BLaER1 treated with 17β-estradiol and CSF1 and Interleukin-3, amounts not matched to agents 10 nM and 100 nM (cell line): Measurements from ENCODE around the gene ZNF683.
A peak's percentile ranks its signal among the peaks of the same experiment; 100 is the strongest.
"Not testable (repeated sequence)": the region's sequence is repeated elsewhere in the genome, so short reads cannot be mapped to it uniquely, and the experiment has no call there.

ENCODE experiments used
- H3K27ac ChIP-seq, 11 experiments: shearing (Covaris generic); formaldehyde crosslinking; 2 replicates each; pipeline ENCODE4 v1.8.1; 2022
- H3K27me3 ChIP-seq, 11 experiments: shearing (Covaris generic); formaldehyde crosslinking; 2 replicates each; pipeline ENCODE4 v1.8.1; 2022
- H3K36me3 ChIP-seq, 11 experiments: shearing (Covaris generic); formaldehyde crosslinking; 2 replicates each; pipeline ENCODE4 v1.8.1; 2022
- H3K4me1 ChIP-seq, 10 experiments: shearing (Covaris generic); formaldehyde crosslinking; 2 replicates each; pipeline ENCODE4 v1.8.1; 2022
- H3K4me2 ChIP-seq, 11 experiments: shearing (Covaris generic); formaldehyde crosslinking; 2 replicates each; pipeline ENCODE4 v1.8.1; 2022
- H3K4me3 ChIP-seq, 10 experiments: shearing (Covaris generic); formaldehyde crosslinking; 2 replicates each; pipeline ENCODE4 v1.8.1; 2022
- H3K9ac ChIP-seq, 11 experiments: shearing (Covaris generic); formaldehyde crosslinking; 2 replicates each; pipeline ENCODE4 v1.8.1; 2022
- H3K9me3 ChIP-seq, 11 experiments: shearing (Covaris generic); formaldehyde crosslinking; replicated peaks in 1 of 11; 2 replicates each; pipeline ENCODE4 v1.8.1; 2022
- H4K20me1 ChIP-seq, 11 experiments: shearing (Covaris generic); formaldehyde crosslinking; 2 replicates each; pipeline ENCODE4 v1.8.1; 2022
- Cebpa-rat ChIP-seq, 11 experiments: shearing (Covaris generic); IDR thresholded peaks; 2 replicates each; pipeline ENCODE4 v1.8.1; 2022

ZNF683 gene

GRCh38 chr1:26389604-26390247 is 17.2 kb upstream of the ZNF683 start:
- Histone ChIP-seq H3K36me3 (no peaks in the 10 kb centered on the region), H3K4me2 (peak overlapping the region in 2 of 11 experiments; percentile 29 to 76; a peak in 1 of 22 replicates), H4K20me1 (no peaks in the 10 kb centered on the region), H3K4me3 (no peak overlapping the region), H3K4me1 (peaks cover 9 to 51% (median 26%) of the 10 kb centered on the region in 10 experiments), H3K9me3 (no peaks in the 10 kb centered on the region), H3K9ac (peak overlapping the region in 1 of 11 experiments; percentile 8; a peak in 2 of 22 replicates), H3K27ac (no peak overlapping the region), H3K27me3 (no peaks in the 10 kb centered on the region)
- TF ChIP-seq Cebpa-rat (IDR thresholded peaks at IDR 0.05): 0 out of 22 replicates have a peak, but pooled peaks of 1 of the 11 experiments have one; percentile 8

- H3K9ac ChIP-seq: no peak overlapping the region
- H3K4me1 ChIP-seq: peaks cover 9 to 59% (median 28%) of the 10 kb centered on the region in 10 experiments
- no peaks in the 10 kb centered on the region for H4K20me1 ChIP-seq
- H3K36me3 ChIP-seq: no peaks in the 10 kb centered on the region
- H3K27ac ChIP-seq: no peak overlapping the region
- H3K4me2 ChIP-seq: peak overlapping the region in 2 of 11 experiments; percentile 76 to 95; a peak in 4 of 22 replicates
- H3K4me3 ChIP-seq: no peak overlapping the region
- H3K9me3 ChIP-seq: no peaks in the 10 kb centered on the region
- H3K27me3 ChIP-seq: no peaks in the 10 kb centered on the region
- TF ChIP-seq Cebpa-rat (IDR thresholded peaks at IDR 0.05): no peak
These were observed 16.4 kb upstream of the ZNF683 start for GRCh38 chr1:26388791-26389445.

GRCh38 chr1:26387447-26387846 is 14.9 kb upstream of the ZNF683 start:
- peak overlapping the region in 5 of 11 experiments; percentile 29 to 96 (median 76); a peak in 10 of 22 replicates for H3K4me2 ChIP-seq
- H3K4me3 ChIP-seq: no peak overlapping the region

GRCh38 chr1:26385063-26385462 is 12.5 kb upstream of the ZNF683 start:
- not testable (repeated sequence) for H4K20me1 ChIP-seq, H3K27me3 ChIP-seq, H3K36me3 ChIP-seq, H3K4me3 ChIP-seq, H3K9me3 ChIP-seq
- H3K9ac ChIP-seq: peak overlapping the region in 4 of 11 experiments; percentile 35 to 79 (median 56); a peak in 5 of 22 replicates
- peak overlapping the region in 8 of 11 experiments; percentile 30 to 95 (median 82); a peak in 15 of 22 replicates for H3K27ac ChIP-seq
- peaks cover 9 to 87% (median 34%) of the 10 kb centered on the region in 10 experiments for H3K4me1 ChIP-seq
- peak overlapping the region; percentile 63 to 96 (median 76); a peak in 19 of 22 replicates for H3K4me2 ChIP-seq

More at GRCh38 chr1:26387447-26387846, 14.9 kb upstream of the ZNF683 start:
- TF ChIP-seq Cebpa-rat (IDR thresholded peaks at IDR 0.05): no peak; a peak in 1 of 22 replicates
- Histone ChIP-seq H4K20me1 (no peaks in the 10 kb centered on the region), H3K27ac (no peak overlapping the region; a peak in 1 of 22 replicates), H3K4me1 (peaks cover 9 to 67% (median 28%) of the 10 kb centered on the region in 10 experiments), H3K27me3 (no peaks in the 10 kb centered on the region), H3K36me3 (no peaks in the 10 kb centered on the region), H3K9me3 (no peaks in the 10 kb centered on the region), H3K9ac (no peak overlapping the region)

- peaks cover 9 to 89% (median 35%) of the 10 kb centered on the region in 10 experiments for H3K4me1 ChIP-seq
- H3K27me3 ChIP-seq: no peaks in the 10 kb centered on the region
- H4K20me1 ChIP-seq: no peaks in the 10 kb centered on the region
- H3K4me2 ChIP-seq: peak overlapping the region in 4 of 11 experiments; percentile 23 to 95 (median 55); a peak in 6 of 22 replicates
- H3K36me3 ChIP-seq: no peaks in the 10 kb centered on the region
- no peaks in the 10 kb centered on the region for H3K9me3 ChIP-seq
- TF ChIP-seq Cebpa-rat (IDR thresholded peaks at IDR 0.05): no peak
- peak overlapping the region in 5 of 11 experiments; percentile 6 to 95 (median 80); a peak in 6 of 22 replicates for H3K27ac ChIP-seq
- H3K4me3 ChIP-seq: no peak overlapping the region
- H3K9ac ChIP-seq: no peak overlapping the region
These were observed 11.5 kb upstream of the ZNF683 start for GRCh38 chr1:26384076-26384475.

GRCh38 chr1:26378879-26379251 is 6.3 kb upstream of the ZNF683 start:
- H3K36me3 ChIP-seq: no peaks in the 10 kb centered on the region
- H3K4me1 ChIP-seq: peaks cover 16 to 89% (median 47%) of the 10 kb centered on the region in 10 experiments
- H3K9ac ChIP-seq: peak overlapping the region in 2 of 11 experiments; percentile 57 to 74; a peak in 2 of 22 replicates
- H3K9me3 ChIP-seq: no peaks in the 10 kb centered on the region
- peak overlapping the region in 9 of 11 experiments; percentile 56 to 87 (median 75); a peak in 16 of 22 replicates for H3K27ac ChIP-seq
- H3K27me3 ChIP-seq: no peaks in the 10 kb centered on the region
- peak overlapping the region; percentile 61 to 91 (median 79) for H3K4me2 ChIP-seq
- H4K20me1 ChIP-seq: no peaks in the 10 kb centered on the region
- no peak for TF ChIP-seq Cebpa-rat (IDR thresholded peaks at IDR 0.05)
- peak overlapping the region in 1 of 10 experiments; percentile 14; a peak in 1 of 20 replicates for H3K4me3 ChIP-seq

GRCh38 chr1:26378088-26378878 is 5.7 kb upstream of the ZNF683 start:
- peak overlapping the region; percentile 61 to 91 (median 79) for H3K4me2 ChIP-seq
- no peaks in the 10 kb centered on the region for H4K20me1 ChIP-seq
- peak overlapping the region in 10 of 11 experiments; percentile 25 to 74 (median 55); a peak in 16 of 22 replicates for H3K9ac ChIP-seq
- no peaks in the 10 kb centered on the region for H3K9me3 ChIP-seq
- H3K27me3 ChIP-seq: no peaks in the 10 kb centered on the region
- H3K27ac ChIP-seq: peak overlapping the region in 10 of 11 experiments; percentile 54 to 87 (median 72); a peak in 20 of 22 replicates
- H3K4me1 ChIP-seq: peaks cover 22 to 89% (median 53%) of the 10 kb centered on the region in 10 experiments
- TF ChIP-seq Cebpa-rat (IDR thresholded peaks at IDR 0.05): no peak
- peak overlapping the region in 3 of 10 experiments; percentile 14 to 36 (median 25); a peak in 4 of 20 replicates for H3K4me3 ChIP-seq
- no peaks in the 10 kb centered on the region for H3K36me3 ChIP-seq

- no peak overlapping the region for H3K9ac ChIP-seq
These were observed 3.5 kb upstream of the ZNF683 start for GRCh38 chr1:26376050-26376449.

More at GRCh38 chr1:26376050-26376449, 3.5 kb upstream of the ZNF683 start:
- Histone ChIP-seq H3K27me3 (no peaks in the 10 kb centered on the region), H3K27ac (no peak overlapping the region; a peak in 1 of 22 replicates), H3K4me2 (peak overlapping the region in 1 of 11 experiments; percentile 82; a peak in 2 of 22 replicates), H3K4me1 (peaks cover 30 to 100% (median 68%) of the 10 kb centered on the region in 10 experiments), H3K4me3 (no peak overlapping the region), H3K36me3 (no peaks in the 10 kb centered on the region), H3K9me3 (peaks cover 0 to 4% (median 0%) of the 10 kb centered on the region in 11 experiments; a peak in 4 of 22 replicates), H4K20me1 (no peaks in the 10 kb centered on the region)
- no peak for TF ChIP-seq Cebpa-rat (IDR thresholded peaks at IDR 0.05)
